NCI-H2196 (cell line): Measurements from ENCODE around the gene SPAG9.
"Not testable (repeated sequence)": the region's sequence is repeated elsewhere in the genome, so short reads cannot be mapped to it uniquely, and the experiment has no call there.

Experiments used
- DNase-seq: peaks from one replicate; lab custom pipeline; 2025; ENCODE audit not compliant: unreplicated experiment; lab: John Stamatoyannopoulos, UW

The SPAG9 gene

DNA sequence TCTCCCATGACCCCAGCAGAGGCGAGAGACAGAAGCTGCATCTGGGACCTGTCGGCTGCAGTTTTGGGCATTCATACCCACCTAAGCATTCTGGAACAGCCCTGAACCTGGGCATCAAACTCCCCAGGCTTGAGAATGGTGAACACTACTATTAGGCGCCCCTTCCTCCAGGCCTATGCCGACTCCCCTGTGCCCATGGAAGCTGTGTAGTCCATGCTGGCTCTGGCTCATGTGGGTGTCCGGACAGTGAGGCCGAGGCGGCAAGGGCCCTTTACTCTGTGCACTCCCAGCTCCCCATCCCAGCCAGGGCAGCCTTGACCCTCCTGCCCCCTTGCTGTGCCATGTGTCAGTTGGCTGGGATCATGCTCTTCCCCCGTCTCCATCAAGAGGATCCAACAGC, 165.5 kb downstream of the SPAG9 start:
- no peak for DNase-seq

GRCh38 chr17:50954641-50955121, 166.0 kb downstream of the SPAG9 start:
- DNase-seq, result no peak

- peak; percentile 86 for DNase-seq
Measured at GRCh38 chr17:50953831-50954601, 166.7 kb downstream of the SPAG9 start.

GRCh38 chr17:50953518-50953830, 167.2 kb downstream of the SPAG9 start:
- no peak for DNase-seq

DNA sequence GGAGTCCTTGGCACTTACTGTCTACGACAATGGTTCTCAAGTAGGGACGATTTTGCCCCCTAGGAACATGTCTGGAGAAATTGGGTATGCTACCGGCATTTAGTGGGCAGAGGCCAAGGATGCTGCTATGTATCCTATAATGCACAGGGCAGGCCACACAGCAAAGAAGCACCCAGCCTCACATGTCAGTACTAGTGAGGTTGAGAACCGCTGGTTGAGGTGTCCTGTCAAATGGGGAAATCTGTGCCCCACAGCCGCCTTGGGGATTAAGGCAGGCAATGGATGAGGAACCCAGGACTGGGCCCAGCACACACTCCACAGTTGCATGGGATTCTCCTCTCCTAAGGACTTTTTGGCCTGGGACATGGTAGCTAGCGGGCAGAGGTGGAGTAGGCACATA, 167.8 kb downstream of the SPAG9 start:
- DNase-seq, result no peak

GRCh38 chr17:50952013-50952412, 168.7 kb downstream of the SPAG9 start:
- peak; percentile 88 for DNase-seq

GRCh38 chr17:50949989-50950877, 170.4 kb downstream of the SPAG9 start:
- DNase-seq, result peak; percentile 67

- DNase-seq, result no peak
Measured at GRCh38 chr17:50949128-50949988, 171.3 kb downstream of the SPAG9 start.

- no peak for DNase-seq
Measured at GRCh38 chr17:50948711-50949110, 172.0 kb downstream of the SPAG9 start.

DNA sequence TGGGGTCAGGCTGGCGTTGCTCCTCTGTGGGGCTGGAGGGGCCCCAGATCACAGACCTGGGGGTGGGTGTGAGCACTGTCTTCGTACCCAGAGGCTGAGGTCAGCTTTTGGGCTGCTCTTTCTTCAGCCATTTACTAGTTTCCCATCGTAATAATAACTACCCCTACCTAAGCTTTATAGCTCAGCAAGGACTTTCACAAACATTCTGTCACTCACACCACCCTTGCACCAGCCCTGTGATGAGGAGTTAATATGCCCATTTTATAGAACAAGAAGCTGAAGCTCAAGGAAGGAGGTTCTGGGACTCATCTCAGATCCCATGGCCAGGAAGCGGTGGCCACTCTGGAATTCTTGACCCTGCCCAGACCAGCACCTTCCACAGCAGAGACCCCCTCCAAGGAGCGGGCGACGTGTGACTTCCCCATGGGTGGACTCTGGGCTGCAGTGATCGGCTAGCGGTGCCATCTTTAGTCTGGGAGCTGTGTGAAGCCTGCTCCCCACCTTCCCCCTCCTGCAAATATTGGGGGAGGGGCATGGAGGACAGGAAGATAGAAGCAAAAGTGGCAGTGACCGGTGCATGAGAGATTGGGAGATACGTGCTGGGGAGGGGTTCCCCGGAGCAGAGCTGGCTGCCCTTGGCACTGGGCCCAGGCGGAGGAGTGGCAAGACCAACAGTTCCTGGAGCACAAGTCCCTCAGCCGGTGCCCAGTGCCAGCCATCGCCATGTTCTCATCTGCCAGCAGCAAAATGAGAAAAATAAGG, 172.7 kb downstream of the SPAG9 start:
- peak; percentile 82 for DNase-seq

DNA sequence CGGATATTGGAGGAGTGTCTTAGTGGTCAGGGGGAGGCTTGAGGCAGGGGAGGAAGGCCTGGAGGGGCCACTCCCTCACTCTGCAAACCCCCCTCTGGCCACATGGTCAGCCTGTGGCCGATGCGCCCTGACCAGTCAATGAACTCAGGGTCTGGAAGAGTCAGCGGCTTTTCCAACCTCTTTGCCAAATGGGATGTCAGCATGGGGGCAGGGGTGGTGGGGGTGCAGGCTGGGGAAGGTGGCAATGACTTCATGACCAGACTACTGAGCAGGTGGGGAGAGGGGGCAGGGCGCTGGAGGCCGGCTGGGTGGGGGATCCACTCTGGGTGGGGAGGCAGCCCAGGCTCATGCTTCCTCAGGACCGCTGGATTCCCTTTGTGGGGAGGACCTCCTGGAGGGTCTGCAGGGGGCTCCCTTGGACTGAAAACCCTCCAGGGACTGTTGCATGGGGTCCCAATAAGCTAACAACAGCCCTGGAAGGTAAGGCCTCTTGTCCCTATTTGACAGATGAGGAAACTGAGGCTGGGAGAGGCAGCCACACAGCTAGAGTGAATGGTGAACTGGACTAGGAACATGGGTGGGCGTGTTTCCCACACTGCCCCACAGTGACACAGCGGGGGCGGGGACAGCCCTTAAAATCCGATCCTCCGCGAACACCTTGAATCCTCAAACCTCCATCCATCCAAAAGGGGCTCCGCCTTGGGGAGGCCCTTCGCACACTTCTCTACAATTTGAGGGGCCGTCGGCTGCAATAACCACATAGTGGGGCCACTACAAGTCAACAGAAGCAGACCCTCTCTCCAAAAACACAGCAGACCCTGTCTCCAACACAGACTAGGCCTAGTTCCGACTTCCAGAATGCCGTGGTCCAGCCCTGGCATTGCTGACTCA, 173.5 kb downstream of the SPAG9 start:
- DNase-seq, result no peak

- DNase-seq, result no peak
Measured at GRCh38 chr17:50946223-50946890, 174.3 kb downstream of the SPAG9 start.

- DNase-seq, result no peak
Measured at GRCh38 chr17:50945779-50946222, 174.9 kb downstream of the SPAG9 start.

GRCh38 chr17:50944902-50945720, 175.6 kb downstream of the SPAG9 start:
- DNase-seq, result no peak

DNA sequence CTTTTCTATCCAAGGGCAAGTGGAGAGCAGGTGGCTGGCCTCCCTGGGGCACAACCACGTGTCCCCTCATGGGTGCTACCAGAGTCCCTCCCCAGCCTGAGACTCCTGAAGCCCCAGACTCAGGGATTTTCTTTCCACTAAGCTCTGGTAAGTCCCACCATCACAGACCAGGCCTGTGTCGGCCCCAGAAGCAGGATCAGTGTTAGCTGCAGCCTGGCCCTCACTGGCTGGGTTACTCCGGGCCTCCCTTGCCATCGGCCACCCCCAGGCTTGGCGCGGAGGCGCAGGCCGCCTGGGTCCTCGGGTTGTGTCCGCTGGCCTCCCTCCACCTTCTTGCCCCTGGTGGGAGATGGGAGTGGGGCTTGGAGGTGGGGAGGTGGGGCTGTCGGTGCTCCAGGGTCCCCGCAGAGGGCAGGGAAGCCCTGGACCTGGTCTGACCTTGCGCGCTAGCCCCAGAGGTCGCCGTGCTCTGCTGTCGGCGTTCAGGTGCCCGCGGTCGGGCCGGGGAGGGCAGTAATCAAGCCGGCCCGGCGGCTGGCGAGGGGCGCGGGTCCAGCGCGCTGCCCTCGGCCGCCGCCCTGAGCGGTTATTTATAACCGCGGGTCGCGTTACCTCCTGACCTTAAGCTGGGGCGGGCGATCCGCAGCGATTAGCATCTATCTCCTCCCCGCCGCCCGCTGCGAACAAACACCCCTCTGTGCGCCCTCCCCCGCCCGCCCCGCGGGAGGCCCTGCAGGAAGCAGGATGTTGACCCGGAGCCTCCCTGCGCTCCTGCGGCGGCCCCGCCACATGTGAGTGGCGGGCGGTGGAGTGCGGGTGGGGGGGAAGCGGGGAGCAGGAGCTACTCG, 176.4 kb downstream of the SPAG9 start:
- peak; percentile 95 for DNase-seq

GRCh38 chr17:50943575-50943933, 177.1 kb downstream of the SPAG9 start:
- no peak for DNase-seq

- DNase-seq, result not testable (repeated sequence)
Measured at GRCh38 chr17:50941676-50942048, 179.0 kb downstream of the SPAG9 start.
